Mesangial cell (primary cell): ENCODE results near the gene SOX9. TPM values are rescaled to one million over a fixed set of nuclear protein-coding genes. Genes with fewer than 3 reads are reported as not detected.

Experiments
- total RNA-seq: library from RNA; depleted of rRNA; stranded (reverse); fragments of >200 nt; gene quantifications from 2 replicates; pipeline ENCODE4 v1.2.3, GENCODE V29; 2015

Gene SOX9
- 13.8 and 14.3 TPM in 2 replicates for total RNA-seq

GRCh38 chr17:72120642-72121163, at the start of gene SOX9:
Gene SOX9, plus strand, starts transcription at chr17:72121020. Its CDS starts 372 bp downstream, at chr17:72121392.

